Measurements from ENCODE around the gene FAF1. TPM values are rescaled to one million over a fixed set of nuclear protein-coding genes. Genes with fewer than 3 reads are reported as not detected.

The FAF1 gene
- total and polyA plus RNA-seq, 2 of the 8 experiments (the other 6 are each of a cell fraction or from before 2014, with no cell fraction given): 10.8 to 65.9 TPM

DNA sequence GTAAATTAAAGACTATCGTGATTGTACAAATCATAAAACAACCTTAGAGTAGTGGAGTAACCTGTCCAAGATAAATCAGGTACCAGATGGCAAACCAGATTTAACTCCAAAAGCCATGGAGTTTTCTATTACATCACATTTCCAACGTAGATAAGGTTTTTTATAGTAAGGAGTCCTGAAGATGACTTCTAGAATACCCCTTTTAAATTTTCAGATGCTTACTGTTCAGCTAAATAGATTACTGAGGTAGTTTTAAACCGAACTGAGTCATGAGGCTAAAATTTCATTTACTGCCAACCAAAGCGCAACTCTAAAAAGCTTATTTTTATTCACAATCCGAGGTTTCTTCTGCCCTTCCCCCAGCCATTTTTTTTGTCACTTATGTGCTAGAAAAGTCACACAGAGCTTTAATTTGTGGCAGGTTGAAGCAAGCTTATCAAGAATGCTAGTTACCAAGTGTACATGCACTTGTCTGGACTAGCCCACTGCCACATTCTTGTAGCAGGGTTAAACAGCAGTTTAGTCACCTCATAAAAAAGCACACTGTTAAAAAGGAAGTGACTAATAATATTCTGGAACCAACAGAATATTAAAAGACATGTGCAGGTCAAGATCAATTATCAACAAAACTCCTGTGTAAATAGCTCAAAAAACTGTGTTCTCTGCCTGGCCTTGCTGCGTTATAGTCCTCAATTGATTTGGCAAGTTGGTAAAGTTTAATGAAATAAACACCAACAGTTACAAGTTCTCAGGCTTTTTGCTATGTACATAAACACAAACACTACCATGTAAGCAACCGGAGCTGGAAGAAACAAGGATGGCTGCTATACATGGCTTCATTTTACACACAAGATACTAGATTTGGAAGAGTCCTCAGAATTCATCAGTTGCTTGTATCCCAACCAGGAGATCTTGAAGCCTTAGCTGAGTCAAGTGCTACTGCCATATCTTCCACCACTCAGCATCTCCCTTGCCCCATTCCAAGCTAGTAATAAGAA, 356.5 kb downstream of the FAF1 start:
- H3K56ac ChIP-seq (replicated peaks; ENCODE audit: insufficient read length, low read depth, low read length): no peak overlapping the region
- H3K23me2 ChIP-seq (ENCODE audit: low read depth, low read length): no peaks in the 10 kb centered on the region
- TF ChIP-seq MAX (IDR thresholded peaks at IDR 0.05): no peak
- no peak for TF ChIP-seq POLR2A (IDR thresholded peaks at IDR 0.05; ENCODE audit: control extremely low read depth in 1 of 2, low read depth in 2 of 2, low read length in 2 of 2)
- TF ChIP-seq TEAD4 (IDR thresholded peaks at IDR 0.05; ENCODE audit: low read depth, low read length): no peak
- no peak for TF ChIP-seq JUND (IDR thresholded peaks at IDR 0.05; ENCODE audit: low read length)
- no peak for TF ChIP-seq TCF12 (IDR thresholded peaks at IDR 0.05; ENCODE audit: low read depth, low read length)
- TF ChIP-seq, protein P1, sequence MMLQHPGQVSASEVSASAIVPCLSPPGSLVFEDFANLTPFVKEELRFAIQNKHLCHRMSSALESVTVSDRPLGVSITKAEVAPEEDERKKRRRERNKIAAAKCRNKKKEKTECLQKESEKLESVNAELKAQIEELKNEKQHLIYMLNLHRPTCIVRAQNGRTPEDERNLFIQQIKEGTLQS (IDR thresholded peaks at IDR 0.05; ENCODE audit: insufficient read depth, low read depth, low read length): no peak
- TF ChIP-seq MAFK (IDR thresholded peaks at IDR 0.05; ENCODE audit: low read depth, low read length): no peak
- no peaks in the 10 kb centered on the region for H3K36me3 ChIP-seq (ENCODE audit: control insufficient read depth in 2 of 4, insufficient read depth in 4 of 4, low read length in 3 of 4)
- H2BK120ac ChIP-seq (replicated peaks; ENCODE audit: low read depth, low read length): no peak overlapping the region
- CTCF ChIA-PET (ENCODE audit: partially characterized antibody): interaction anchor here (0.6 to 10.4 kb wide), 37 partner anchors 10 to 1907 kb away, joined by 3 to 65 read pairs (median 4); partner anchors contain the start of gene DMRTA2
- H2BK15ac ChIP-seq (ENCODE audit: low read length): no peak overlapping the region
- H3K79me2 ChIP-seq (ENCODE audit: control insufficient read depth in 1 of 2, insufficient read depth in 2 of 2, low read length in 2 of 2): no peaks in the 10 kb centered on the region
- no peak for FAIRE-seq
- POLR2A ChIA-PET (ENCODE audit: partially characterized antibody): no interaction called here
- H3K27ac ChIP-seq (ENCODE audit: low read depth, low read length): no peak overlapping the region
- DNase-seq (ENCODE audit: low read depth in 1 of 2, low spot score in 2 of 2): no peak
- H3K27me3 ChIP-seq (replicated peaks in 1 of 4; ENCODE audit: control insufficient read depth in 3 of 4, extremely low read depth in 1 of 4, insufficient read depth in 3 of 4, low read length in 3 of 4): no peaks in the 10 kb centered on the region
- H3K14ac ChIP-seq (ENCODE audit: insufficient read length): no peak overlapping the region
- no peak overlapping the region for H3K4me2 ChIP-seq (ENCODE audit: insufficient read depth in 1 of 2, low read depth in 2 of 2, low read length in 2 of 2)
- H4K8ac ChIP-seq (ENCODE audit: extremely low read depth, insufficient read depth, low read length): no peak overlapping the region
- no peak overlapping the region for H3K9ac ChIP-seq (replicated peaks in 1 of 4; ENCODE audit: extremely low read depth in 1 of 4, low read depth in 3 of 4, low read length in 3 of 4)
- no peak overlapping the region for H2BK5ac ChIP-seq (ENCODE audit: low read depth, low read length)
- no peak overlapping the region for H3K18ac ChIP-seq (ENCODE audit: extremely low read depth, low read length)
- H2BK12ac ChIP-seq (ENCODE audit: low read depth, low read length): no peak overlapping the region
- no peaks in the 10 kb centered on the region for H3K79me1 ChIP-seq (ENCODE audit: low read depth, low read length)
- 85% methylated on average over 7 of the region's 7 CpGs; no CpG with 5 or more reads in 1 of the 2 experiments for WGBS, 2 experiments (ENCODE audit: extremely low coverage in 1 of 2, insufficient coverage in 1 of 2, insufficient read length in 1 of 2, insufficient replicate concordance in 2 of 2, low coverage in 1 of 2, low lambda C conversion rate in 2 of 2, missing lambda C conversion rate in 1 of 2)
- no peak overlapping the region for H3K4ac ChIP-seq (replicated peaks; ENCODE audit: insufficient read length, low read depth, low read length)
- no peak overlapping the region for H3K4me3 ChIP-seq (ENCODE audit: extremely low read depth in 1 of 4, insufficient read depth in 2 of 4, low read depth in 3 of 4, low read length in 4 of 4)
- H2AFZ ChIP-seq (ENCODE audit: low read length): no peak overlapping the region
- H3K4me1 ChIP-seq (replicated peaks in 1 of 4; ENCODE audit: control insufficient read depth in 3 of 4, insufficient read depth in 4 of 4, low read length in 3 of 4): no peaks in the 10 kb centered on the region
- H2BK20ac ChIP-seq (ENCODE audit: low read length): no peak overlapping the region
- H3K9me3 ChIP-seq (ENCODE audit: insufficient read depth in 2 of 2, low read depth in 1 of 2, low read length in 1 of 2): no peaks in the 10 kb centered on the region
- no peak overlapping the region for H2AK5ac ChIP-seq (ENCODE audit: low read depth, low read length)
- no peaks in the 10 kb centered on the region for H4K20me1 ChIP-seq (replicated peaks in 1 of 2; ENCODE audit: control insufficient read depth in 1 of 2, insufficient read depth in 2 of 2, low read length in 2 of 2)
- H4K5ac ChIP-seq (ENCODE audit: insufficient read length, low read depth, low read length): no peak overlapping the region
- no peak overlapping the region for H3K23ac ChIP-seq (ENCODE audit: insufficient read length)
- no peak overlapping the region for H4K91ac ChIP-seq (replicated peaks; ENCODE audit: insufficient read length, low read length)

Measured in H1 (cell line).